H1 (cell line): ENCODE results near the gene VGLL2. TPM values are rescaled to one million over a fixed set of nuclear protein-coding genes. Genes with fewer than 3 reads are reported as not detected.

Experiments used
- CTCF ChIA-PET: fragments of 300-600 bp; sonication (Branson Sonifier 250); formaldehyde crosslinking; loops from one replicate; lab custom pipeline; 2021; ENCODE audit not compliant: partially characterized antibody; lab: Charles Lee
- POLR2A ChIA-PET: fragments of 300-600 bp; sonication (Branson Sonifier 250); formaldehyde crosslinking; loops from one replicate; lab custom pipeline; 2021; ENCODE audit warnings: inconsistent platforms; ENCODE audit not compliant: partially characterized antibody; lab: Charles Lee
- DNase-seq, 2 experiments: peaks; one replicate each; pipeline versions ENCODE4 v3.0.0 to v3.0.0-alpha.2; 2010 to 2022; ENCODE audit warnings: low spot score in 2 of 2, low read depth in 1 of 2, mixed read lengths in 1 of 2
- FAIRE-seq: peaks from 2 replicates; lab custom pipeline; 2011; peaks lifted over from hg19 to GRCh38; lab: Jason Lieb, UNC
- H2AFZ ChIP-seq: 2 replicates; pipeline ENCODE4 v1.8.1; 2012; ENCODE audit warnings: low read length, inconsistent platforms
- H2AK5ac ChIP-seq: 2 replicates; pipeline ENCODE4 v1.6.1; 2013; ENCODE audit warnings: low read depth, low read length
- H2BK120ac ChIP-seq: replicated peaks from 2 replicates; pipeline ENCODE3; 2013; ENCODE audit warnings: low read depth, low read length, inconsistent platforms
- H2BK12ac ChIP-seq: 2 replicates; pipeline ENCODE4 v1.6.1; 2013; ENCODE audit warnings: low read depth, low read length
- H2BK15ac ChIP-seq: 2 replicates; pipeline ENCODE4 v1.6.1; 2013; ENCODE audit warnings: low read length
- H2BK20ac ChIP-seq: 2 replicates; pipeline ENCODE4 v1.6.1; 2013; ENCODE audit warnings: low read length
- H2BK5ac ChIP-seq: 2 replicates; pipeline ENCODE4 v1.6.1; 2013; ENCODE audit warnings: low read depth, low read length
- H3K14ac ChIP-seq: 2 replicates; pipeline ENCODE4 v1.6.1; 2013; ENCODE audit warnings: inconsistent platforms; ENCODE audit not compliant: insufficient read length
- H3K18ac ChIP-seq: 2 replicates; pipeline ENCODE4 v1.6.1; 2013; ENCODE audit warnings: low read length; ENCODE audit errors: extremely low read depth
- H3K23ac ChIP-seq: 2 replicates; pipeline ENCODE4 v1.6.1; 2013; ENCODE audit warnings: inconsistent platforms; ENCODE audit not compliant: insufficient read length
- H3K23me2 ChIP-seq: 2 replicates; pipeline ENCODE4 v1.6.1; 2013; ENCODE audit warnings: low read depth, low read length
- H3K27ac ChIP-seq: 2 replicates; pipeline ENCODE4 v1.6.1; 2011; ENCODE audit warnings: low read depth, low read length, inconsistent platforms
- H3K27me3 ChIP-seq, 4 experiments: replicated peaks in 1 of 4; 1 replicate in 1 of 4; 2 replicates in 3 of 4; pipeline versions ENCODE4 v1.6.1 to v1.8.1; 2011 to 2013; ENCODE audit warnings: low read length in 3 of 4, mild to moderate bottlenecking in 3 of 4, inconsistent platforms in 2 of 4, mixed read lengths in 2 of 4, moderate library complexity in 1 of 4; ENCODE audit not compliant: control insufficient read depth in 3 of 4, insufficient read depth in 3 of 4; ENCODE audit errors: extremely low read depth in 1 of 4
- H3K36me3 ChIP-seq, 4 experiments: 2 replicates each; pipeline versions ENCODE4 v1.6.1 to v1.8.1; 2011 to 2013; ENCODE audit warnings: mild to moderate bottlenecking in 4 of 4, low read length in 3 of 4, moderate library complexity in 2 of 4, control low read depth in 1 of 4, inconsistent platforms in 1 of 4; ENCODE audit not compliant: insufficient read depth in 4 of 4, control insufficient read depth in 2 of 4
- H3K4ac ChIP-seq: replicated peaks from 2 replicates; pipeline ENCODE3; 2013; ENCODE audit warnings: low read length, low read depth, mixed read lengths, inconsistent platforms; ENCODE audit not compliant: insufficient read length
- H3K4me1 ChIP-seq, 4 experiments: replicated peaks in 1 of 4; 1 replicate in 1 of 4; 2 replicates in 3 of 4; pipeline versions ENCODE4 v1.6.1 to v1.8.1; 2011 to 2013; ENCODE audit warnings: low read length in 3 of 4, inconsistent platforms in 2 of 4, mixed read lengths in 1 of 4; ENCODE audit not compliant: insufficient read depth in 4 of 4, control insufficient read depth in 3 of 4
- H3K4me2 ChIP-seq, 2 experiments: 2 replicates each; pipeline versions ENCODE4 v1.6.1 to v1.8.1; 2011 to 2013; ENCODE audit warnings: low read depth in 2 of 2, low read length in 2 of 2, control low read depth in 1 of 2, inconsistent platforms in 1 of 2, mild to moderate bottlenecking in 1 of 2; ENCODE audit not compliant: insufficient read depth in 1 of 2
- H3K4me3 ChIP-seq, 4 experiments: fragments of 200-600, 300-600 bp in 1 of 4; sonication (generic), shearing (Covaris generic), sonication (Bioruptor Twin) in 1 of 4; 2 replicates each; pipeline versions ENCODE4 v1.5.1 to v1.8.1; 2011 to 2016; ENCODE audit warnings: low read length in 4 of 4, low read depth in 3 of 4, control low read depth in 2 of 4, inconsistent platforms in 2 of 4, mild to moderate bottlenecking in 2 of 4, mixed read lengths in 1 of 4, moderate library complexity in 1 of 4; ENCODE audit not compliant: insufficient read depth in 2 of 4; ENCODE audit errors: extremely low read depth in 1 of 4
- H3K56ac ChIP-seq: replicated peaks from 2 replicates; pipeline ENCODE3; 2013; ENCODE audit warnings: low read depth, mild to moderate bottlenecking, mixed read lengths, low read length, inconsistent platforms; ENCODE audit not compliant: insufficient read length
- H3K79me1 ChIP-seq: 2 replicates; pipeline ENCODE4 v1.6.1; 2013; ENCODE audit warnings: low read depth, low read length, control low read depth
- H3K79me2 ChIP-seq, 2 experiments: 2 replicates each; pipeline versions ENCODE4 v1.6.1 to v1.8.1; 2012 to 2013; ENCODE audit warnings: low read length in 2 of 2, mild to moderate bottlenecking in 2 of 2, inconsistent platforms in 1 of 2; ENCODE audit not compliant: insufficient read depth in 2 of 2, control insufficient read depth in 1 of 2
- H3K9ac ChIP-seq, 4 experiments: replicated peaks in 1 of 4; 1 replicate in 1 of 4; 2 replicates in 3 of 4; pipeline versions ENCODE4 v1.6.1 to v1.8.1; 2011 to 2013; ENCODE audit warnings: low read depth in 3 of 4, low read length in 3 of 4, control low read depth in 2 of 4, mild to moderate bottlenecking in 2 of 4, moderate library complexity in 2 of 4, inconsistent platforms in 1 of 4; ENCODE audit errors: extremely low read depth in 1 of 4
- H3K9me3 ChIP-seq, 2 experiments: 2 replicates each; pipeline versions ENCODE4 v1.6.1 to v1.8.1; 2012 to 2013; ENCODE audit warnings: mild to moderate bottlenecking in 2 of 2, moderate library complexity in 2 of 2, control low read depth in 1 of 2, inconsistent platforms in 1 of 2, low read depth in 1 of 2, low read length in 1 of 2, mixed read lengths in 1 of 2; ENCODE audit not compliant: insufficient read depth in 2 of 2
- H4K20me1 ChIP-seq, 2 experiments: replicated peaks in 1 of 2; 2 replicates each; pipeline versions ENCODE3 to v1.8.1; 2011 to 2013; ENCODE audit warnings: inconsistent platforms in 2 of 2, low read length in 2 of 2, mild to moderate bottlenecking in 1 of 2; ENCODE audit not compliant: insufficient read depth in 2 of 2, control insufficient read depth in 1 of 2
- H4K5ac ChIP-seq: 2 replicates; pipeline ENCODE4 v1.6.1; 2013; ENCODE audit warnings: low read length, low read depth, mixed read lengths, inconsistent platforms; ENCODE audit not compliant: insufficient read length
- H4K8ac ChIP-seq: 2 replicates; pipeline ENCODE4 v1.8.0; 2013; ENCODE audit warnings: mild to moderate bottlenecking, moderate library complexity, low read length, inconsistent platforms; ENCODE audit not compliant: insufficient read depth; ENCODE audit errors: extremely low read depth
- H4K91ac ChIP-seq: replicated peaks from 2 replicates; pipeline ENCODE3; 2013; ENCODE audit warnings: low read length, mixed read lengths, inconsistent platforms; ENCODE audit not compliant: insufficient read length
- ASH2L ChIP-seq: fragments of 200-600, 300-600 bp; sonication (generic); IDR thresholded peaks from one replicate; pipeline ENCODE4 v1.7.1; 2017; ENCODE audit warnings: low read length
- E2F6 ChIP-seq: IDR thresholded peaks from 2 replicates; pipeline ENCODE4 v1.6.1; 2012; ENCODE audit warnings: inconsistent platforms
- EP300 ChIP-seq, 2 experiments: IDR thresholded peaks; 1 replicate in 1 of 2; 2 replicates in 1 of 2; pipeline ENCODE4 v1.6.1; 2011 to 2012; ENCODE audit warnings: low read depth in 2 of 2, low read length in 2 of 2, mild to moderate bottlenecking in 2 of 2, borderline replicate concordance in 1 of 2, inconsistent platforms in 1 of 2, moderate library complexity in 1 of 2
- JUND ChIP-seq: IDR thresholded peaks from 2 replicates; pipeline ENCODE4 v1.6.1; 2011; ENCODE audit warnings: mild to moderate bottlenecking, improper control_type of control experiment, low read length
- KDM5A ChIP-seq: fragments of 200-600 bp; IDR thresholded peaks from 2 replicates; pipeline ENCODE4 v1.7.1; 2012; ENCODE audit warnings: mild to moderate bottlenecking, low read length, inconsistent platforms, mixed read lengths
- SP4 ChIP-seq: IDR thresholded peaks from 2 replicates; pipeline ENCODE4 v1.6.1; 2012; ENCODE audit warnings: low read length, inconsistent platforms
- TAF7 ChIP-seq: optimal IDR thresholded peaks from 2 replicates; pipeline ENCODE3; 2011; ENCODE audit warnings: low read depth, mild to moderate bottlenecking, inconsistent platforms, low read length, moderate library complexity, borderline replicate concordance
- TCF12 ChIP-seq: IDR thresholded peaks from 2 replicates; pipeline ENCODE4 v1.6.1; 2011; ENCODE audit warnings: low read depth, mild to moderate bottlenecking, low read length
- WGBS, 2 experiments: shearing (Covaris generic) in 1 of 2; methylation state at CpG; one replicate each; pipeline versions ENCODE4 v1.1.6 to v1.1.7; 2013 to 2015; ENCODE audit warnings: low lambda C conversion rate in 2 of 2, mixed read lengths in 2 of 2, inconsistent platforms in 1 of 2, low coverage in 1 of 2, missing lambda C conversion rate in 1 of 2; ENCODE audit not compliant: insufficient replicate concordance in 2 of 2, insufficient coverage in 1 of 2, insufficient read length in 1 of 2; ENCODE audit errors: extremely low coverage in 1 of 2, missing lambda C conversion rate in 1 of 2; 5-methylcytosine and 5-hydroxymethylcytosine counted together
- polyA plus RNA-seq, 7 experiments: library from polyadenylated mRNA; depleted of rRNA in 3 of 7; stranded (reverse) in 5 of 7; unstranded in 2 of 7; fragments of >200 nt in 5 of 7; fragments of 200-250 nt in 2 of 7; gene quantifications; 1 replicate in 5 of 7; 2 replicates in 1 of 7; 4 replicates in 1 of 7; pipeline versions ENCODE4 v1.2.1 to v1.2.3, GENCODE V29; 2011 to 2013; ENCODE audit warnings: missing spikeins in 2 of 7, mixed read lengths in 2 of 7
- total RNA-seq: library from RNA; stranded (reverse); fragmentation: NEBNext Ultra II Directional; extraction: Animal tissue kit (Norgen Biotek cat#: 25700); gene quantifications from 2 replicates; pipeline ENCODE4 v1.2.1, GENCODE V29; 2021

The VGLL2 gene
- total and polyA plus RNA-seq, 2 of the 8 experiments (the other 6 are each of a cell fraction or from before 2014, with no cell fraction given) = not detected

GRCh38 chr6:117288083-117288715 lies 22.8 kb downstream of the VGLL2 start:
- Histone ChIP-seq H2AK5ac (no peak overlapping the region), H2BK15ac (no peak overlapping the region), H4K5ac (no peak overlapping the region), H2BK20ac (no peak overlapping the region), H2BK5ac (no peak overlapping the region), H2AFZ (no peak overlapping the region), H3K14ac (no peak overlapping the region)
- WGBS, 2 experiments = 82% methylated on average over 3 of the region's 3 CpGs; no CpG with 5 or more reads in 1 of the 2 experiments
- CTCF ChIA-PET = interaction anchor here (0.7 to 1.3 kb wide), 4 partner anchors 9 to 317 kb away, joined by 3 to 5 read pairs (median 4); no protein-coding TSS in a partner anchor
- no peak for TF ChIP-seq TCF12
- no peak for TF ChIP-seq JUND
- TF ChIP-seq EP300 (IDR thresholded peaks at IDR 0.05; ENCODE audit: borderline replicate concordance in 1 of 2, low read depth in 2 of 2, low read length in 2 of 2) = no peak
- no peak for TF ChIP-seq E2F6
- no peak for TF ChIP-seq SP4
- no peak for TF ChIP-seq ASH2L
- TF ChIP-seq TAF7 = no peak
- no peak for TF ChIP-seq KDM5A
- TF ChIP-seq, all 59 proteins: peak for 0
- Histone ChIP-seq H3K27ac (no peak overlapping the region), H3K4ac (no peak overlapping the region), H4K20me1 (peaks cover 0 to 2% of the 10 kb centered on the region in 2 experiments), H3K79me2 (no peaks in the 10 kb centered on the region), H3K23ac (no peak overlapping the region), H3K4me3 (no peak overlapping the region), H2BK12ac (no peak overlapping the region), H3K4me1 (no peaks in the 10 kb centered on the region), H3K23me2 (no peaks in the 10 kb centered on the region), H3K4me2 (no peak overlapping the region), H3K9ac (no peak overlapping the region), H3K79me1 (no peaks in the 10 kb centered on the region), H3K18ac (no peak overlapping the region), H3K9me3 (no peaks in the 10 kb centered on the region), H4K91ac (no peak overlapping the region), H3K36me3 (no peaks in the 10 kb centered on the region), H3K56ac (no peak overlapping the region), H4K8ac (no peak overlapping the region), H3K27me3 (no peaks in the 10 kb centered on the region), H2BK120ac (no peak overlapping the region)
- POLR2A ChIA-PET = no interaction called here
- DNase-seq (no peak), FAIRE-seq (no peak)
